Kidney tubule cell (primary cell): Measurements from ENCODE around the gene FHOD1.

Experiments
- DNase-seq: peaks from one replicate; pipeline ENCODE4 v3.0.0-alpha.2; 2018; ENCODE audit warnings: low spot score

Gene FHOD1

GRCh38 chr16:67249178-67250044, 2.1 kb upstream of the FHOD1 start:
- DNase-seq = no peak

- peak; percentile 19 for DNase-seq
Measured at GRCh38 chr16:67248401-67249177, 1.3 kb upstream of the FHOD1 start, which contains the start of gene SLC9A5. Gene SLC9A5, plus strand, starts transcription at chr16:67248979. Its CDS starts 36 bp downstream, at chr16:67249015.

- no peak for DNase-seq
Measured at GRCh38 chr16:67248073-67248400, 756 bp upstream of the FHOD1 start.

- DNase-seq = no peak
Measured at GRCh38 chr16:67246756-67247191, 507 bp downstream of the FHOD1 start.

- peak; percentile 87 for DNase-seq
Measured at GRCh38 chr16:67246081-67246755, 1.1 kb downstream of the FHOD1 start.

GRCh38 chr16:67245674-67246080, 1.6 kb downstream of the FHOD1 start:
- no peak for DNase-seq

- no peak for DNase-seq
Measured at GRCh38 chr16:67245186-67245585, 2.1 kb downstream of the FHOD1 start.

GRCh38 chr16:67244387-67245185, 2.7 kb downstream of the FHOD1 start:
- DNase-seq = peak; percentile 91

- DNase-seq = no peak
Measured at GRCh38 chr16:67243481-67243880, 3.8 kb downstream of the FHOD1 start.

GRCh38 chr16:67242138-67242730, 5.0 kb downstream of the FHOD1 start:
- no peak for DNase-seq

- peak; percentile 94 for DNase-seq
Measured at GRCh38 chr16:67241008-67241900, 6.0 kb downstream of the FHOD1 start.

- DNase-seq = peak; percentile 43
Measured at GRCh38 chr16:67240506-67240905, 6.8 kb downstream of the FHOD1 start.

- no peak for DNase-seq
Measured at GRCh38 chr16:67238806-67239470, 8.3 kb downstream of the FHOD1 start.

GRCh38 chr16:67238278-67238575, 9.1 kb downstream of the FHOD1 start:
- DNase-seq = no peak

- no peak for DNase-seq
Measured at GRCh38 chr16:67237396-67238277, 9.6 kb downstream of the FHOD1 start.

- DNase-seq = peak; percentile 45
Measured at GRCh38 chr16:67236563-67237395, 10.5 kb downstream of the FHOD1 start.

- no peak for DNase-seq
Measured at GRCh38 chr16:67235816-67236562, 11.3 kb downstream of the FHOD1 start.
